ENCODE results near the gene TOP2B.

- TF ChIP-seq CTCF (IDR thresholded peaks at IDR 0.05), result no peak
- TF ChIP-seq, protein P1, sequence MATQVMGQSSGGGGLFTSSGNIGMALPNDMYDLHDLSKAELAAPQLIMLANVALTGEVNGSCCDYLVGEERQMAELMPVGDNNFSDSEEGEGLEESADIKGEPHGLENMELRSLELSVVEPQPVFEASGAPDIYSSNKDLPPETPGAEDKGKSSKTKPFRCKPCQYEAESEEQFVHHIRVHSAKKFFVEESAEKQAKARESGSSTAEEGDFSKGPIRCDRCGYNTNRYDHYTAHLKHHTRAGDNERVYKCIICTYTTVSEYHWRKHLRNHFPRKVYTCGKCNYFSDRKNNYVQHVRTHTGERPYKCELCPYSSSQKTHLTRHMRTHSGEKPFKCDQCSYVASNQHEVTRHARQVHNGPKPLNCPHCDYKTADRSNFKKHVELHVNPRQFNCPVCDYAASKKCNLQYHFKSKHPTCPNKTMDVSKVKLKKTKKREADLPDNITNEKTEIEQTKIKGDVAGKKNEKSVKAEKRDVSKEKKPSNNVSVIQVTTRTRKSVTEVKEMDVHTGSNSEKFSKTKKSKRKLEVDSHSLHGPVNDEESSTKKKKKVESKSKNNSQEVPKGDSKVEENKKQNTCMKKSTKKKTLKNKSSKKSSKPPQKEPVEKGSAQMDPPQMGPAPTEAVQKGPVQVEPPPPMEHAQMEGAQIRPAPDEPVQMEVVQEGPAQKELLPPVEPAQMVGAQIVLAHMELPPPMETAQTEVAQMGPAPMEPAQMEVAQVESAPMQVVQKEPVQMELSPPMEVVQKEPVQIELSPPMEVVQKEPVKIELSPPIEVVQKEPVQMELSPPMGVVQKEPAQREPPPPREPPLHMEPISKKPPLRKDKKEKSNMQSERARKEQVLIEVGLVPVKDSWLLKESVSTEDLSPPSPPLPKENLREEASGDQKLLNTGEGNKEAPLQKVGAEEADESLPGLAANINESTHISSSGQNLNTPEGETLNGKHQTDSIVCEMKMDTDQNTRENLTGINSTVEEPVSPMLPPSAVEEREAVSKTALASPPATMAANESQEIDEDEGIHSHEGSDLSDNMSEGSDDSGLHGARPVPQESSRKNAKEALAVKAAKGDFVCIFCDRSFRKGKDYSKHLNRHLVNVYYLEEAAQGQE (IDR thresholded peaks at IDR 0.05; ENCODE audit: insufficient read depth in 1 of 2, low read depth in 2 of 2, low read length in 1 of 2), result no peak
- no peak for TF ChIP-seq POLR2AphosphoS5 (IDR thresholded peaks at IDR 0.05; ENCODE audit: low read depth, low read length)
These were observed 18.7 kb upstream of the TOP2B start for GRCh38 chr3:25683410-25683809.

Data from Panc1 (cell line).